T-helper 22 cell (primary cell): ENCODE measurements around the gene ABHD16A.
"Not testable (repeated sequence)": the region's sequence is repeated elsewhere in the genome, so short reads cannot be mapped to it uniquely, and the experiment has no call there.

Experiments
- DNase-seq: peaks from one replicate; pipeline ENCODE4 v3.0.0-alpha.2; 2020; ENCODE audit warnings: low read depth

The ABHD16A gene

GRCh38 chr6:31713991-31714684, 11.0 kb upstream of the ABHD16A start:
- DNase-seq, result no peak

DNA sequence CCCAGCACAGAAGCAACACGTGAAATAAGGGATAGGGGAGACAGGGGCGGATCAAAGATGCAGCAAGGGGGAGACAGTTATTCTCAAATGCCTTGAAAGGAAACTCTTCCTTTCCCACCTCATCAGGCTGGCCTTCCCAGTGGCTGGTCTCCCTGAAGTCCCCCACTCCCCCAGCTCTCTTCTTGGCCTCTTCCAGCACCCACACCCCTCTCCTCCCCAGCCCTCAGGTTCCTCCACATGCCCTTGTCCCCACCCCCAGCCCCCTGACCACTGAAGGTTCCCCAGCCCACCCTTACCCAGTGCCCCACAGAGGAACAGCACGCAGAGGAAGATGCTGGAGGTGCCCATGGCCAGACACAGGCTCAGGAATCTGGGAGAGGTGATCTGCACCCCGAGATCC, 10.3 kb upstream of the ABHD16A start:
- no peak for DNase-seq

DNA sequence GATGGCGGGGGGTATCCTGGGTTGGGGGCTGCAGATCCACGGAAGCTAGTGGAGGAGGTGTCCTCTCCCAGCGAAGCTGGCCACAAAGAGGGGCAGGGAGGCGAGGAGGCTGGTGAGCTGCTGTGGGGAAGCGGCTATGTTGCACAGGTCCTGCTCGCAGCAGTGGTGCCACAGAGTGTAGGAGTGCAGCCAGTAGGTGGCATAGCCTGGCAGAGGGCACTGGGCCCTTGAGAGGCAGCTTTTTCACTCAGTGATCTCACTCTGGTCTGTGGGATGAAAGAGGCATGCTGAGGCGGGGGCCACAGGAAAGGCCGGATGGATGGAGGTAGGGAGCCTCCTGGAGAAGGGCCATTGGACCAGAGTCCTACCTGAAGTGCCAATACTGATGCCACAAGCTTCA, 9.2 kb upstream of the ABHD16A start:
- no peak for DNase-seq

DNA sequence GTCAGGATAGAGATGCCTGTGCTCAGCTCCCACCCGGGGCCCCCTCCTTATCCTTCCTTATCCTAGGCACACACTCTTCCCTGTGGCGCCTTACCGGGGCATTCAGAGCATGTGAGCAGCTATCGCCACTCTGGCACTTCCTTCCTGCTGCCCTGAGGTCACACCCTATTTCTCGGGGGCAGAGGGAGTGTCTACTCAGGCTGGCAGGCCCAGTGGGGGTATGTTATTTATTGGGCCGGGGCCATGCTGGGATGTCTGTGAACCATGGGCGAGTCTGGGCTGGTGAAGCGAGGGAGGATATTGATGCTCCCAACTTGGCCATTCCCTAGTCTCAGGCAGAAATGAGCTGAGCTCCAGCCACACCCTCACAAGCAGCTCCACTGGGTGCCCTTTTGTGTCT, 8.1 kb upstream of the ABHD16A start:
- no peak for DNase-seq

GRCh38 chr6:31710523-31711219, 7.5 kb upstream of the ABHD16A start:
- no peak for DNase-seq

DNA sequence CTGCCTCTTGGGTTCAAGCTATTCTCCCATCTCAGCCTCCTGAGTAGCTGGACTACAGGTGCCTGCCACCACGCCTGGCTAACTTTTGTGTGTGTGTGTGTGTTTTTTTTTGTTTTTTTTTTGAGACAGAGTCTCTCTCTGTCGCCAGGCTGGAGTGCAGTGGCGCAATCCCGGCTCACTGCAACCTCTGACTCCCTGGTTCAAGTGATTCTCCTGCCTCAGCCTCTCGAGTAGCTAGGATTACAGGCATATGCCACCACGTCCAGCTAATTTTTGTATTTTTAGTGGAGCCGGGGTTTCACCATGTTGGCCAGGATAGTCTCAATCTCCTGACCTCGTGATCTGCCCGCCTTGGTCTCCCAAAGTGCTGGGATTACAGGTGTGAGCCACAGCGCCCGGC, 6.0 kb upstream of the ABHD16A start:
- DNase-seq, result not testable (repeated sequence)

- no peak for DNase-seq
Measured at GRCh38 chr6:31708224-31708623, 5.1 kb upstream of the ABHD16A start.

DNA sequence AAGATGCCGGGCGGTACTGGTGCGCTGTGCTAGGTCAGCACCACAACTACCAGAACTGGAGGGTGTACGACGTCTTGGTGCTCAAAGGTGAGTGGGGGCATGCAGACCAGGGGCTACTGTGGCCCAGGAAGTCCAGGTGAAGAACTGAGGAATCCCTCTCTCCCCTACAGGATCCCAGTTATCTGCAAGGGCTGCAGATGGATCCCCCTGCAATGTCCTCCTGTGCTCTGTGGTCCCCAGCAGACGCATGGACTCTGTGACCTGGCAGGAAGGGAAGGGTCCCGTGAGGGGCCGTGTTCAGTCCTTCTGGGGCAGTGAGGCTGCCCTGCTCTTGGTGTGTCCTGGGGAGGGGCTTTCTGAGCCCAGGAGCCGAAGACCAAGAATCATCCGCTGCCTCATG, 4.6 kb upstream of the ABHD16A start:
- no peak for DNase-seq

DNA sequence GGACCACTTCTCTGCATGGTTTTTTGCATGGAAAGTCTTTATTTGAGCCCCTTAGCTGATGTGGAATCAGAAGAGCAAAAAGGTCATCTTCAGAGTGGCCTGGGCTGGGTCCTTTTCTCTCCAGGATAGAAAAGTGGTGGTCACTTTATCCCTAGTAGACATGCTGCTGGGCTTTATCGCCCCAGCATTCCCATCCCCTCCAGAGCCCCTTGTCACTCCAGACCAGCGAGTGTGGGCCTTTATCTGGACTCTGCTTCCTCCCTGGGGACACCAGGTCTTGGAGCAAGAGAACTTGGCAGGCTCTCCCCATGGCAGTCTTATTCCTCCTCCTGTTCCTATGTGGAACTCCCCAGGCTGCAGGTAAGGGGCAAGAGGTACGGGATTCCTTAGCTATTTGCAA, 3.5 kb upstream of the ABHD16A start, which contains the start of gene LY6G6F:
LY6G6F (plus strand) TSS at position 268 of the 400 bp plus-strand sequence; CDS start at position 309, 41 bp downstream.
- DNase-seq, result no peak

GRCh38 chr6:31705931-31706330, 2.8 kb upstream of the ABHD16A start:
- no peak for DNase-seq

GRCh38 chr6:31702405-31702818, 712 bp downstream of the ABHD16A start:
- DNase-seq, result no peak

GRCh38 chr6:31701666-31702404, 1.3 kb downstream of the ABHD16A start:
- DNase-seq, result no peak

DNA sequence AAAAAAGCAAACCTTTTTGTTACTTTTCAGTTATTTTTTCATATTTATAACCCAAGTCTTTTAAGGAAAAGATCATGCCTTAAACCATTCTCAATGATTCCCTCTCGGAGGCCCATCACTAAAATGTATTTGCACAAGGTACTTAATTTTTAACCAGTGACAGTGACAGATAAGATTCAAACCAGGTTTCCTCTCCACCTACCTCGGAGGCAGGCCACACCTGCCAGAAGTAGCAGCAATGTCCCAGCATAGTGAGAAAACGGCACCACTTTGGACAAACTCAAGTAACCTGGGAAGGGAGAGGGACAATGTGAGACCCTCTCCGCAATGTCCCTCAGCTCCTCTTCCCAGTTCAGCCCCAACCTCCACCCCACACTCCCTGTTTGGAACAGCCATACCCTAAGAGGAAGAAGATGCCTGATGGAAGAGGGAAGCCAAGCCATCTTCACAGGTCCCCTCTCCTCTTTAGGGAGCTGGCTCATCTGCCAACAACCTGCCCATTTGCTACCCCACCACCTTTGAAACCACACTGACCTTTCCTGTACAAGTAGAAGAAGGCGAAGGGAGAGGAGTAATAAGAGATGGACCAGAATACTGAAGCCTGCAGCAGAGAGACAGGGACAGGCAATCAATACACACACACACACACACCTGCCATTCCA, 2.3 kb downstream of the ABHD16A start:
- DNase-seq, result no peak

- no peak for DNase-seq
Measured at GRCh38 chr6:31697555-31697954, 5.6 kb downstream of the ABHD16A start.

DNA sequence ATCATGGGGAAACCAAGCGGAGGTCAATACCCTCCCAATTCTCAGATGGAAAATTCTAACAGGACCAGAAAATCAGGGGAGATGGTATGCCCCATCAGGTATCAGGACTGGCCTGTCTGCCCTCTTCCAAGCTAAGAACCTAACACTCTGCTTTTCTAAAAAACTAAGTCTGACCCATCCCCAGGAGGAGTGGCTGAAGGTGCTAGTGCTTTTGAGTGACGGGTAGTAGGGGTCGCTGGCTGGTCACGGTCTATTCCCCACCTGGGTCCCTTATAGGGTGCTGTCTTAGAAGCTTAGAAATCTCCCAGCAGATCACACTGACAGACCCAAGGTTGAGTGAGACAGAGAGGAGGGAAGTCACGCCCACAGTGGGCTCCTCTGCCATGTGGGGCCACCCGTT, 9.6 kb downstream of the ABHD16A start:
- no peak for DNase-seq

DNA sequence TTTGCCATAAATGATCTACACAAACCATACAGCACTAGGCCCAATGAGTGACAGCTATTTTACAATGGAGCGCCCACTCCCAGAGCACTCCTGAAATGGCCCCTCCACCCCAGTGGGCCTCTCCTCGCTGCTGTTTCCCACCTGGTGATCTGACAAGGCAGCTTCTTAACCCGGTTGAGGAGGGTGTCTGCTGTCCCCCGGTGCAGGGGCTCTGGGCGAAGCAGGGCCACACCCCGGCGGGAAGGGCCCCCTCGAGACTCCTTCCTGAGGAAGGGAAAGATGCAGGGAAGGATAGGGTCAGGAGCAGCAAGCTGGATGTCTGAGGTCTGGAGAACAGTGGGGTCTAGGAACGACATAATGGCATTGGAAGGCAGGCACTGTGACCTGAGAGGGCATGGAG, 10.2 kb downstream of the ABHD16A start:
- DNase-seq, result no peak

GRCh38 chr6:31692353-31692752, 10.8 kb downstream of the ABHD16A start:
- DNase-seq, result no peak

- DNase-seq, result no peak
Measured at GRCh38 chr6:31691564-31692108, 11.5 kb downstream of the ABHD16A start.

- no peak for DNase-seq
Measured at GRCh38 chr6:31691078-31691463, 12.1 kb downstream of the ABHD16A start.

- DNase-seq, result no peak
Measured at GRCh38 chr6:31690231-31691077, 12.7 kb downstream of the ABHD16A start.
